Astrocyte (in vitro differentiated cells and primary cell): Measurements from ENCODE around the gene PECR. TPM values are rescaled to one million over a fixed set of nuclear protein-coding genes. Genes with fewer than 3 reads are reported as not detected.
A peak's percentile ranks its signal among the peaks of the same experiment; 100 is the strongest.

Source experiments
- DNase-seq: peaks from one replicate; pipeline ENCODE4 v3.0.0-alpha.2; 2010; ENCODE audit warnings: low read depth
- FAIRE-seq: peaks from 2 replicates; lab custom pipeline; 2011; peaks lifted over from hg19 to GRCh38; lab: Jason Lieb, UNC
- H2AFZ ChIP-seq: 2 replicates; pipeline ENCODE4 v1.6.0; 2012; ENCODE audit warnings: low read depth, low read length, inconsistent platforms
- H3K27ac ChIP-seq: 2 replicates; pipeline ENCODE4 v1.5.1; 2011; ENCODE audit warnings: low read depth, low read length, inconsistent platforms
- H3K27me3 ChIP-seq: 2 replicates; pipeline ENCODE4 v1.6.0; 2011; ENCODE audit warnings: low read length, inconsistent platforms; ENCODE audit not compliant: insufficient read depth
- H3K36me3 ChIP-seq: 2 replicates; pipeline ENCODE4 v1.5.1; 2011; ENCODE audit warnings: low read length, inconsistent platforms; ENCODE audit not compliant: insufficient read depth
- H3K4me1 ChIP-seq: 2 replicates; pipeline ENCODE4 v1.5.1; 2011; ENCODE audit warnings: low read length, inconsistent platforms; ENCODE audit not compliant: insufficient read depth
- H3K4me2 ChIP-seq: 2 replicates; pipeline ENCODE4 v1.6.0; 2012; ENCODE audit warnings: low read length, inconsistent platforms
- H3K4me3 ChIP-seq: 2 replicates; pipeline ENCODE4 v1.5.1; 2011; ENCODE audit warnings: low read depth, mild to moderate bottlenecking, low read length, inconsistent platforms; ENCODE audit not compliant: insufficient read depth
- H3K79me2 ChIP-seq: 2 replicates; pipeline ENCODE4 v1.6.0; 2012; ENCODE audit warnings: mild to moderate bottlenecking, low read length, inconsistent platforms; ENCODE audit not compliant: insufficient read depth
- H3K9ac ChIP-seq: 2 replicates; pipeline ENCODE4 v1.6.0; 2012; ENCODE audit warnings: mild to moderate bottlenecking, low read length, inconsistent platforms
- H3K9me3 ChIP-seq: 2 replicates; pipeline ENCODE4 v1.5.1; 2012; ENCODE audit warnings: low read depth, mild to moderate bottlenecking, low read length, inconsistent platforms; ENCODE audit not compliant: insufficient read depth
- H4K20me1 ChIP-seq: 2 replicates; pipeline ENCODE4 v1.6.0; 2012; ENCODE audit warnings: low read length, inconsistent platforms; ENCODE audit not compliant: insufficient read depth
- H3K27ac Mint-ChIP-seq: one replicate; pipeline ENCODE4 v1.8.0; 2021; ENCODE audit warnings: mild to moderate bottlenecking, mixed read lengths; ENCODE audit not compliant: unreplicated experiment
- H3K27me3 Mint-ChIP-seq: one replicate; pipeline ENCODE4 v1.8.0; 2021; ENCODE audit warnings: low read depth, mixed read lengths; ENCODE audit not compliant: unreplicated experiment
- H3K36me3 Mint-ChIP-seq: one replicate; pipeline ENCODE4 v1.8.0; 2021; ENCODE audit warnings: low read depth, mixed read lengths; ENCODE audit not compliant: unreplicated experiment
- H3K4me1 Mint-ChIP-seq: one replicate; pipeline ENCODE4 v1.8.0; 2021; ENCODE audit warnings: low read depth, mixed read lengths; ENCODE audit not compliant: unreplicated experiment
- H3K4me3 Mint-ChIP-seq: one replicate; pipeline ENCODE4 v1.8.0; 2021; ENCODE audit warnings: mild to moderate bottlenecking, moderate library complexity, mixed read lengths; ENCODE audit not compliant: unreplicated experiment
- H3K9me3 Mint-ChIP-seq: one replicate; pipeline ENCODE4 v1.8.0; 2021; ENCODE audit warnings: mild to moderate bottlenecking, mixed read lengths; ENCODE audit not compliant: unreplicated experiment
- CTCF ChIP-seq: IDR thresholded peaks from 2 replicates; pipeline ENCODE4 v1.5.1; 2011; ENCODE audit warnings: low read depth, mild to moderate bottlenecking, inconsistent platforms, low read length, moderate library complexity; ENCODE audit not compliant: insufficient read depth
- EZH2 ChIP-seq: IDR thresholded peaks from 2 replicates; pipeline ENCODE4 v1.6.1; 2012; ENCODE audit warnings: mild to moderate bottlenecking, low read length, inconsistent platforms; ENCODE audit not compliant: insufficient read depth
- total RNA-seq: library from RNA; stranded (reverse); gene quantifications from 2 replicates; pipeline ENCODE4 v1.2.1, GENCODE V29; 2021

Gene PECR
- total RNA-seq, 1 donor from 2014 or later = 17.0 TPM

DNA sequence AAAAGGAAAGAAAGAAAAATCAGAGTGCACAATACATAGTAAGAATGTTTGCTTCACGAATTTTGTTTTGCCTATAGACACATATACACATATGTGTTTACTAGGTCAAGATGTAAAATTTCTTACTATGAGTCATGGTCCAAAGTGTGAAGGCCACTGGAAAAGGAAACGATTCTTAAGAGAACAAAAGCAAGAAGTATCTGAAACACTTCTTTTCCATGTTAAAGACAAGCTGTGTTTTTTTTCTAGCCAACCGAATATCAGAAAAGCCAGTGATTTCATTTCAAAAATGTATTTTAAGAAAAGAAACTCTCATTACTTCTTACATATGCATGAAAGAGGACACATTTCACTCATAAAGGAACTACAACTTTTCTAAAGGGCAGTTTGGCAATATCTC, 24.9 kb downstream of the PECR start:
- H4K20me1 ChIP-seq = no peaks in the 10 kb centered on the region
- H3K27me3 ChIP-seq = no peaks in the 10 kb centered on the region
- H2AFZ ChIP-seq = no peak overlapping the region
- no peaks in the 10 kb centered on the region for H3K79me2 ChIP-seq
- peaks cover 8% of the 10 kb centered on the region for H3K4me1 ChIP-seq
- Mint-ChIP-seq H3K4me3 (no peak overlapping the region), H3K36me3 (no peaks in the 10 kb centered on the region), H3K27me3 (no peaks in the 10 kb centered on the region), H3K9me3 (no peaks in the 10 kb centered on the region), H3K4me1 (peaks cover 18% of the 10 kb centered on the region), H3K27ac (no peak overlapping the region)
- no peak overlapping the region for H3K4me2 ChIP-seq
- no peak overlapping the region for H3K4me3 ChIP-seq
- H3K9ac ChIP-seq = no peak overlapping the region
- DNase-seq (no peak), FAIRE-seq (peak; percentile 45)
- H3K9me3 ChIP-seq = no peaks in the 10 kb centered on the region
- no peaks in the 10 kb centered on the region for H3K36me3 ChIP-seq
- TF ChIP-seq EZH2 (no peak), CTCF (no peak)
- no peak overlapping the region for H3K27ac ChIP-seq

DNA sequence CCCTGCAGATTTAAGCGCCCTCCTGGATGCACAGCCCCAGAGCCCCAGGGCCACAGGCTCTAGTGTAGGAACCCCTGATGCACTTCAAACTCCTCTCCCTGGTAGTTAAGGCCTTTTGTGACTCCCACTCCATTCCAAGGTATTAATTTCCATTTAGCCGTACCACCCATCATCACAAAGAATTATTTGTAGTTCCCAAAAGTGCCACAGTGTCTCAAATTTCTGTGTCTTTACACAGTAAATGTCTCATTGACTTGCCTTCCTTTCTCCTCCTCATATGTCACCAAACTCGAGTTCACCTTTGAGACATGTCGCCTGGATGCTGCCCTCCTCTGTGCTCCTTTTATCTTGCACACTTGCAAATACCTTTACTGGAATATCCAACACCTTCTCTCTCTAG, 25.9 kb downstream of the PECR start:
- Mint-ChIP-seq H3K4me1 (peaks cover 18% of the 10 kb centered on the region), H3K27me3 (no peaks in the 10 kb centered on the region), H3K4me3 (no peak overlapping the region), H3K9me3 (no peaks in the 10 kb centered on the region), H3K36me3 (no peaks in the 10 kb centered on the region), H3K27ac (no peak overlapping the region)
- DNase-seq = no peak
- TF ChIP-seq CTCF = no peak
- TF ChIP-seq EZH2 = no peak
- Histone ChIP-seq H3K27ac (no peak overlapping the region), H3K36me3 (no peaks in the 10 kb centered on the region), H2AFZ (no peak overlapping the region), H3K4me2 (no peak overlapping the region), H3K79me2 (no peaks in the 10 kb centered on the region), H4K20me1 (no peaks in the 10 kb centered on the region), H3K9ac (no peak overlapping the region), H3K4me3 (no peak overlapping the region), H3K4me1 (peaks cover 8% of the 10 kb centered on the region), H3K27me3 (no peaks in the 10 kb centered on the region), H3K9me3 (no peaks in the 10 kb centered on the region)
- no peak for FAIRE-seq

GRCh38 chr2:216052420-216052819, 29.2 kb downstream of the PECR start:
- peaks cover 10% of the 10 kb centered on the region for H3K4me1 Mint-ChIP-seq
- H3K9ac ChIP-seq = no peak overlapping the region
- FAIRE-seq (no peak), DNase-seq (no peak)
- no peaks in the 10 kb centered on the region for H4K20me1 ChIP-seq
- no peaks in the 10 kb centered on the region for H3K9me3 ChIP-seq
- H3K79me2 ChIP-seq = no peaks in the 10 kb centered on the region
- H3K36me3 Mint-ChIP-seq = peaks cover 5% of the 10 kb centered on the region
- H2AFZ ChIP-seq = no peak overlapping the region
- H3K4me3 ChIP-seq = no peak overlapping the region
- no peak overlapping the region for H3K27ac Mint-ChIP-seq
- H3K27me3 Mint-ChIP-seq = no peaks in the 10 kb centered on the region
- no peak overlapping the region for H3K27ac ChIP-seq
- no peaks in the 10 kb centered on the region for H3K36me3 ChIP-seq
- H3K4me2 ChIP-seq = no peak overlapping the region
- no peaks in the 10 kb centered on the region for H3K9me3 Mint-ChIP-seq
- no peak overlapping the region for H3K4me3 Mint-ChIP-seq
- H3K4me1 ChIP-seq = no peaks in the 10 kb centered on the region
- TF ChIP-seq CTCF (no peak), EZH2 (no peak)
- no peaks in the 10 kb centered on the region for H3K27me3 ChIP-seq
